NCI-H1048 (cell line): ENCODE measurements around the gene ZNF488.
"Not testable (repeated sequence)": the region's sequence is repeated elsewhere in the genome, so short reads cannot be mapped to it uniquely, and the experiment has no call there.

Experiments
- DNase-seq: peaks from one replicate; lab custom pipeline; 2025; lab: John Stamatoyannopoulos, UW

ZNF488 gene

DNA sequence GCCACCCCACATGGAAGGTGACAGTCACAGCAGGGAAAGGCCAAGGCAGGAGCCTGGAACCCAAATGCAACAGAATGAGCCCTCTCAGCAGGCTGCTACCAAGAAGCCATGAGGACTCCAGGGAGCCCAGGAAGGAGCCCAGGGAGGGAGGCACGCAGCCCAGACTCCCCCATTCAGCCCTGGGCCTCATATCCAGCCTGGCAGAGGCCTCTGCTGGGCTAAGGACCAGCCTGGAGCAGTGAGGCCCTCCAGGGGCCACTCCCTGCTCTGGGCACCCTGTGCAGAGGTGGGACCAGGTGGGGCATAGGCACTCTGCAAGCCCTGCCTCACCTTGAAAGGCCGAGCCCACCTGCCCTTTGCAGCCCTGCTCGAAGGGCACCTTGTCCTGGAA is 25.8 kb upstream of the ZNF488 start:
- DNase-seq = no peak

GRCh38 chr10:47409171-47409865 is 25.2 kb upstream of the ZNF488 start:
- DNase-seq = no peak

GRCh38 chr10:47408606-47409005 is 24.5 kb upstream of the ZNF488 start:
- DNase-seq = no peak

DNA sequence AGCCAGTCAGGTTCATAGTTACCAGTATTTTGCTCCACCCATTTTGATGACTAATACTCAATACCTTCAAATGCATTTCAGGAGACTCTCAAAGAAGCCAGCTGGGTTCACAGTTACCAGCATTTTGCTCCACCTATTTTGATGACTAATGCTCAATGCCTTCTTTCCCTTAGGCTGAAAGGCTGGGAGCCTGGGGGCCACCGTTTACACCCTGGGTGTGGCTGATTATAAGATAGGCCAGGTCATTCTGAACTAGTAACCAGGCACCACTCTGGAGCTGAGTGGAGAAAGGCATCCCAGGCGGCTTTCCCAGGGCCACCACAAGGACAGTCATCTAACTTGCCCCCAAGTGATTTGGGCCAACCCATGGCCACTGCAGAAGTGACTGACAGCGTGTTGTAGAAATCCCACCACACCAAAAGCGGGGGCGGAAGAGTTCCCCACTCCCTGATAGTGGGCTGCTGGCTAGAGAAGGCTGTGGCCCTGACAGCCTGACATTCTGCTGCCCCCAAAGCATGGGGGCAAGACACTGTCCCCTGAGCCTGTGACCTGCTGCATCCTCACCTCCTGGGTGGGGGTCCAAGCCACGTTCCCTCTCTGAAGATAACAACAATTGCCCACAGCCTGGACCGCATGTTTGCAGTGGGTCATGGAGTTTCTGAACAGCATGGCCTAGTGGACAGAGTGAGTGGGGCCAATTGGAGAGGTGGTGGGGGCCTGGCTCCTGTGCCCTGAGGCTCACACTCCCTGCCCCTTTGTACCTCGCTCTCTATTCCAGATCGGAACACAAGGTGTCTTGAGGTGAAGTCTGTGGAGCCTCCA is 23.0 kb upstream of the ZNF488 start:
- no peak for DNase-seq

DNA sequence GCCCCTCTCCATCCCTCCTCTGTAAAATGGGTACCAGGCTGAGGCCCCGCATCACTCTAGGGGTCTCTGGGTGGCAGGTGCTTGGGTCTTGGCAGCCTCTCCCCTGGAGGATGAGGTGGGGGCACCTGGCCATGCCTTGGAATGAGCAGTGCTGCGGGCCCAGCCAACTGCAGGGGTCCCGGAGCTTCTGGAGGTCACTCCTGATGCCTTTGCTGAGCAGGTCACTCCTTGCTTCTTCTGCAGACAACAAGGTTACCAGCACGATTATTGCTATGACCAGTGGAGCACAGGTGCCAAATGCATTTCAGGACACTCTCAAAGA is 22.4 kb upstream of the ZNF488 start:
- no peak for DNase-seq

DNA sequence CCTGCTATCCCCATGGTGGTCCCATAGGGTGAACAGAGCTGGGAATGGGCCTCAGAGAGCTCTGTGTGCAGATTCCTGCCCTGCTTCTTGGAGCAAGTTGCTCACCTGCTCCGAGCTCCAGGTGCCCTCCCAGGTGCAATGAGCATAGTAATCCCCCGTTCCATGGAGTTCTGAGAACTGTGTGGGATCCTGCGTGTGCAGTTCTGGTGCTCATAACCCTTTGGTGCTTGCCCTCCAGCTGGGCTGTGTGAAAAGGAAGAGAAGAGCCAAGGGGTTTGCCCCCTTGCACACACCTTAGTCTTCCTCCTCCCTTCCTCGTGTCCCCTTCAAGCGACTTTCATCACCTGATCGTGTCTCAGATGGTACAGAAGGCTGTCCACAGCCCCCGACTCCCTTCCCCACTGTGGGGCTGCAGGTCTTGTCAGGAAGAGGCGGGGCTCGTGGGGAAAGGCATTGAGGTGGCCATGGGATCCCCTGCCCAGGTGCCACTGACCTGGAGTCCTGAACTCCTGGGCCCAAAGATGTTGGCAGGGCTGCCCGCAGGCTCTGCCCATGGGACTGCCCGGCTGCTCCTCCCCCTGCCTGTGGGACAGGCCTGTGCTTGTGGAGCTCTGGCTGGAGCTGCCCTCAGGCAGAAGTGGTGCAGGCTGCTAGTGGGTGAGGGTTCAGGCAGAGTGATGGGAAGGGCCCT is 21.9 kb upstream of the ZNF488 start:
- DNase-seq = no peak

- no peak for DNase-seq
These were observed 20.8 kb upstream of the ZNF488 start for GRCh38 chr10:47404937-47405336.

- no peak for DNase-seq
These were observed 20.4 kb upstream of the ZNF488 start for GRCh38 chr10:47404446-47404845.

DNA sequence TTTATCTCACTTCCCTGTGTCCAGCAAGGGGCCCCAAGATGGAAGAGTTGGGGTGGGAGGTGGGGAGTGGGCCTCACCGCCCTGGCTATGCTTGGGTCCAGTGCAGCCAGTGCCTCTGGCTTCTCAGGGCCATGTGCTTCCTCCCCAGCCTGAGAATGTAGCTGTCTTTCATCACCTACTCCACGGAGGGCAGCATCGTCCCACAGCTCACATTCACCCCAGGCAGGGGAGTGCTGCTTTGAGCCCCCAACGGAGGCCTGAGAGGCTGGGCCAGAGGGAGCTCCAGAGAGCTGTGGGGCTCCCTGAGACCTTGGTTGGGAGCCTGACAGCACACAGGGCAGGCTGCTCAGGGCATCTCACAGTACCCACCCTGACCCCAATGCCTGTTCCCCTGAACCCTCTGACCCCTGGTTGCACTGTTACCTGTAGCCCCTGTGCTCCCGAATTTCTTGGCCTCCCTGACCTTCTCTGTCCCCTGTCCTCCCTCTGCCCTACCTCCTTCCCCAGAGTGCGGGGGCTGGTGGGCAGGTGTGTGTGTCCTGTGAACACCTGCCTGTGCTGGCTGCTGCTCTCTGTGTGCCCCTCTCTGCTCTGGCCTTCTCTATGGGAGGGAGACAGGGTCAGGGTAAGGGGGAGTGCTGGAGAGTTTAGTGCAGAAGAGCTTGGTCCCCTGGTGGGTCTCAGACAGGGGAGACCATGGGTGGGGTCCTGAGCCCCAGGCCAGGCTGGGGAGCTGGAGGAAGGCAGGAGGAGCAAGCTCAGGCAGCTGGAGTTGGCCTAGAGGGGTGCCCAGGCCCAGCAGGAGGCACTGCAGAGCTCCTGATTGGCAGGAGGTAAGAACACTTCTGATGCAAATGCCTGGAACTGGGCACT is 19.6 kb upstream of the ZNF488 start:
- DNase-seq = no peak

- no peak for DNase-seq
These were observed 18.7 kb upstream of the ZNF488 start for GRCh38 chr10:47402641-47403301.

DNA sequence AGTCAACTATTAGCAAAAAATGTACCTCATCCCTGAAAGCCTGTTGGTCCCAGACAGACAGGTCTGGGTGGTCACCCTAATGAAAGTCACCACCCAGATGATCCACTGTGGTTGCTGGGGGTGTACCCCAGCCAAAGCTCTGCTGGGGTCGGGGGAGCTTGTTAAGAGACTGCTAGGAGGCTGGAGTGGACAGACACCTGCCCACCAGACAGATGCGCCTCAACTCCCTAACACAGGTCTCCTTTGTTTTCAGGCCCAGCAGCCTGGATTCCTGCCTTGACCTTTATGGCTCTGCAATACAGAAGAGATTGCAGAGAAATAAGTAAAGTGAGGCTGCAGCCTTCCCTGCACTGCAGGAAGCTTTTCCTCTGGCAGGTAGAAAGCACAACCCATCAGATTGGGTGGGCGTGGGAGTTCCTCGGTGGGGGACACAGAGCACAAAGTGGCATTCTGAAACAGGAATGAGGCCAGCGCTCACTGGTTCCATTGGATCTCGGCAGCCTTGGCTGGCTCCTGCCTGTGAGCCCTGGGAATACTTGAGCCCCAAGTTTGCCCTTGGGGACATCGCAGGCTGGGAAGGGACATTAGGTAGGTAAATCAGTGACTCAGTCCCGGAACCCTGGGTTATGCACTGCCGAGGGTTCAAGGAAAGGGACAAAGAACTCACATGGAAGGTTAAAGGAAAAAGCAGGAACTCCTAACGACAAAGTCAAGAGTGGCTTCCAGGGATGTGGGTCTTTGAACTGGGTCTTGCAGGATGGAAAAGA is 18.0 kb upstream of the ZNF488 start:
- no peak for DNase-seq

GRCh38 chr10:47401210-47401609 is 17.1 kb upstream of the ZNF488 start:
- DNase-seq = no peak

- no peak for DNase-seq
These were observed 16.7 kb upstream of the ZNF488 start for GRCh38 chr10:47400786-47401185.

DNA sequence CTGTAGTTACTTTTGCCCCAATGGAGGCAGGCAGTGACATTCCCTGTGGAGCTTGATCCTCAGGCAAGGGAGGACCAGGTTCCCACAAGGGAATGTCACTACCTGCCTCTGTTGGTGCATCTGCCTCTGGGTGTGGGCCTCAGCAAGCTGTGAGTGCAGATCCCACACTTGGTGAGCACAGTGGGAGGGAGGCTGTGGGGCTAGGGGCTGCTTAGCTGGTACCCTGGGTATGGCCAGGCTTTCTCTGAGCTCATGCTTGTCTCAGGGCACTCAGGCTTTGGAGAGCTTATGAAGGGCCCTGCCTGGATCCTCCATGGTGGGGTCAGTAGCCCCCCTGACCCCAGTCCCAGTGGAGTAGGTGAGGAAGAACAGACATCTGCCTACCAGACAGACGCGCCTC is 16.2 kb upstream of the ZNF488 start:
- no peak for DNase-seq

DNA sequence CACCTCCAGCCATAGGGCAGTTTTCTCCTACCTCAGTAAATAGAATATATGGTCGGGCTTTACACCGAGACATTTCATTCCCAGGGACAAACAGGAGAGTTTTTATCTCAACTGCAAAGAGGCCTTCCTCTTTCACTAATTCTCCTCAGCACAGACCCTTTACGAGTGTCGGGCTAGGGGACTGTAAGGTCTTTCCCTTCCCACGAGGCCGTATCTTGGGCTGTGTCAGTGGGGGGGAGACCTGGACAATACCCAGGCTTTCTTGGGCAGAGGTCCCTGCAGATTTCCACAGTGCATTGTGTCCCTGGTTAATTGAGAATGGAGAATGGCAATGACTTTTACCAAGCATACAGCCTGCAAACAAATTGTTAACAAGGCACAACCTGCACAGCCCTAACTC is 13.2 kb upstream of the ZNF488 start:
- no peak for DNase-seq

DNA sequence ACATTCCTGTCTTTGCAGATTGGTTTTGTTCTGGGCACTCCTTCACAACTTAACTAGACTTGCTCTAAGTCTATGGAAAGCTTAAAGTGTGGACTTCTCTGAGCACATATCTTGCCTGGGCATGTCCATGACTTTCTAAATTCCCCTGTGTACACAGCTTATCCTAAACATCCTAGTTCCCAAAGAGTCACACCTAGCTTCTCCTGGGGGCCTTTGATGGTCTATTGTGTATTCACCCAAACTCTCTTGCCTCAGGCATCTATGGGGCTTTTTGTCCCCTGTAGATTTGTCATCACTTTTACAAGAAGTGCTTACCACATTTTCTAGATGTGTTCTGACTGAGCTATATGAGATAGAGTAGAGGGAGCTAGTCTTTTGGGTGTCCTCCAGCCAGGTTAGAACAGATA is 12.2 kb upstream of the ZNF488 start:
- DNase-seq = no peak

GRCh38 chr10:47389619-47390018 is 5.5 kb upstream of the ZNF488 start:
- no peak for DNase-seq

DNA sequence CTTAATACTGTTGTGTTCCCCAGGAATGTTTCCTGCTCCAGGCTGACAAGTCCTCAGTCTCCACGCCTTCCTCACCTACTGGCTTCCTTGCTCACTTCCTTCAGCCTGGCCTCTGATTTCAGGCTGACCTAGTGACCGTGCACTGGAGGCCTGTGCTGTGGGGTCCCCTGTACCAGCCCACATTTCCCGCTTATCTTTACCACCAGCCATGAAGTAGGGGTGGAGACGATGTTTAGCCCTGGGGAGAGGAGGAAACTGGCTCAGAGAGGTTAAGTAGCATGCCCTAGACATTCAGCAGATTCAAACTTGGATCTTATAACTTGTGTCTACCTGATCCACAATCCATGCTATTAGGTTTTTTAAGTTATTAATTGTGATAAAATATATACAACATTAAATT is 4.8 kb upstream of the ZNF488 start:
- no peak for DNase-seq

- not testable (repeated sequence) for DNase-seq
These were observed 2.0 kb upstream of the ZNF488 start for GRCh38 chr10:47386104-47386503.

DNA sequence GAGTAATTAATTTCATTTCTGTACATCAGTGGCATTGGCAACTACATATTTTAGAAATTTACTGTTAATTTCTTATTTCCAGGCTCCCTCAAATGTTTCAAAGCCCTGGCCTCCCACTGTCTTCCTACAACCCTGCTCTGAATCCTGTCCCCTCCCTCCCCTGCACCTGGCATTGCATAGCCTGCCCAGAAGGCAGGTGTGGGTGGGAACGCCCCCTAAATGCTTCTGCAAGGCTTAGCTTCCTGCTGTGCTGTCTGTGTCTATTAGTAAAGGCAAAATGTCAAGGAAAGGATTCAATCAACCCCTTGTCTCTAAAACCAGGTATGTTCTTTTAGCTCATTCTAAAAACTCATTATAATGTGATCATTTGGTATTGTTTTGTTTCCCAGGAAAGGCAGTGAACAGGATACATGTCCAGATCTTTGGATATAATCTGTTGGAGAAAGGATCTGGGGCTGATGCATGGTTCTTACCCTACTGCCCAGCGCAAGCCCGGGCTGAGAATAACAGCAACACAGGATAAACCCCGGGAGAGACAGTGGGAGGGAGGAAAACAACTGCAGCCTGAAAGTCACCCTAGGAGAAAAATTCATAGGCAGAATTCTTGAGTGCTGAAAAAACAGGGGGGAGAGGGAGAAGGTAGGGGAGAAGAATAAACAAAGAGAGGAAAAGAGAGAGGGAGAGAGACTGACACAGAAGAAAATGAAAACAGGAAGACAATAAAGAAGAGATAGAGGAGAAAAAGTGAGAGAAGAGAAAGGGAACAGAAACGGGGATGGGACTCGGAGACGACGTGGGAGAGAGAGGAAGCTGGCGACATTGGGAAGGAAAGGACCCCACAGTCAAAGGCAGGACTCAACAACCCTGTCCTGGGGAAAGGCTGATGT is 589 bp downstream of the ZNF488 start:
- DNase-seq = no peak
